A673 (cell line): ENCODE data around the gene SLC25A43. TPM values are rescaled to one million over a fixed set of nuclear protein-coding genes. Genes with fewer than 3 reads are reported as not detected.

Experiments
- BruUV-seq: library from RNA; stranded (reverse); fragments of 400-500 nt; replicated peaks from 2 replicates; lab custom pipeline; 2021; lab: Mats Ljungman, UMichigan
- CTCF ChIA-PET: fragments of 300-600 bp; sonication (Branson Sonifier 250); formaldehyde crosslinking; loops from one replicate; lab custom pipeline; 2022; ENCODE audit warnings: antibody characterized with exemption; lab: Charles Lee
- POLR2A ChIA-PET: fragments of 300-600 bp; sonication (Branson Sonifier 250); formaldehyde crosslinking; loops from one replicate; lab custom pipeline; 2022; ENCODE audit warnings: antibody characterized with exemption; ENCODE audit not compliant: low non-redundant PET; lab: Charles Lee
- DNase-seq: peaks from one replicate; pipeline ENCODE4 v3.0.0-alpha.2; 2015; ENCODE audit warnings: low spot score
- H3K27ac ChIP-seq: fragments of 200-600 bp; sonication (generic); 2 replicates; pipeline ENCODE4 v1.5.1; 2016; ENCODE audit warnings: mixed run types, low read depth, mild to moderate bottlenecking, mixed read lengths, antibody characterized with exemption, low read length; ENCODE audit not compliant: poor library complexity, severe bottlenecking
- H3K27me3 ChIP-seq: fragments of 200-600 bp; sonication (generic); replicated peaks from 2 replicates; pipeline ENCODE4 v1.6.1; 2017; ENCODE audit warnings: mixed run types, low read depth, mild to moderate bottlenecking, mixed read lengths, antibody characterized with exemption, low read length; ENCODE audit not compliant: insufficient read depth, poor library complexity
- H3K36me3 ChIP-seq: fragments of 200-600 bp; sonication (generic); 2 replicates; pipeline ENCODE4 v1.6.1; 2016; ENCODE audit warnings: mixed run types, mild to moderate bottlenecking, mixed read lengths, antibody characterized with exemption, low read length; ENCODE audit not compliant: insufficient read depth, poor library complexity, severe bottlenecking
- H3K4me1 ChIP-seq: fragments of 200-600 bp; sonication (generic); 2 replicates; pipeline ENCODE4 v1.6.1; 2017; ENCODE audit warnings: mixed run types, mild to moderate bottlenecking, mixed read lengths, antibody characterized with exemption, low read length; ENCODE audit not compliant: insufficient read depth, poor library complexity, severe bottlenecking
- H3K4me3 ChIP-seq: fragments of 200-600 bp; sonication (generic); 2 replicates; pipeline ENCODE4 v1.5.1; 2016; ENCODE audit warnings: low read depth, mixed run types, mild to moderate bottlenecking, mixed read lengths, low read length; ENCODE audit not compliant: poor library complexity, severe bottlenecking
- H3K9me3 ChIP-seq: fragments of 200-600 bp; sonication (generic); 2 replicates; pipeline ENCODE4 v1.6.1; 2016; ENCODE audit warnings: mixed run types, low read depth, mild to moderate bottlenecking, mixed read lengths, antibody characterized with exemption, low read length; ENCODE audit not compliant: poor library complexity, severe bottlenecking
- EZH2 ChIP-seq: fragments of 200-600 bp; sonication (generic); IDR thresholded peaks from 2 replicates; pipeline ENCODE4 v1.6.1; 2017; ENCODE audit warnings: borderline replicate concordance, low read depth, mild to moderate bottlenecking, mixed read lengths, antibody characterized with exemption, low read length; ENCODE audit not compliant: poor library complexity, severe bottlenecking
- intact Hi-C: fragments of 100-400 bp; cut with micrococcal nuclease; formaldehyde crosslinking; loops from one replicate; pipeline ENCODE4 v1.10.0; 2022; ENCODE audit not compliant: unreplicated experiment
- total RNA-seq: library from RNA; stranded (reverse); gene quantifications from 2 replicates; pipeline ENCODE4 v1.2.3, GENCODE V29; 2021
- TF ChIP-seq, protein P1 (sequence below): fragments of 300-800, 200-600 bp; sonication (generic); conservative IDR thresholded peaks from 2 replicates; pipeline ENCODE4 v1.5.1; 2017; ENCODE audit warnings: low read depth, mild to moderate bottlenecking, antibody characterized with exemption, low read length, moderate library complexity, mixed read lengths

Gene SLC25A43
- total RNA-seq, 1 experiment from 2014 or later = 0.34 TPM

DNA sequence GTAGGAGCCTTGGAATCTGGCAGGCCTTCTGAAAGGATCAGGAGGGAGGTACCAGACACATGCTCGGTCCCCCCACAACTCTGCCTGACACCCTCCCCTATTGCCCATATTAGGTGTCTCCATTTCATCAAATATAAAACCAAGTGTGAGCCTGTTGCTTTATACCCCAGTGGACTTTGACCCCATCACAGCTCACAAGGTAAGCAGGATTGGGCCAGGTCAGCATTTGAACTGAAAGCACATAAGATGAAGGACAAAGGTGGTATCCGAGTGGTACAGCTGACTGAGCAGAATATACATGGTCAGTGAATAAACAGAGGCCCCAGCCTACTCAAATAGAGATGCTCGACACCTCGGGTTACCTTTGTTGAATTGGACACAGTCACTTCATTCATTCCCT, 20.0 kb downstream of the SLC25A43 start:
- no TSS peak for BruUV-seq
- Histone ChIP-seq H3K27ac (no peak overlapping the region), H3K9me3 (no peaks in the 10 kb centered on the region), H3K36me3 (no peaks in the 10 kb centered on the region), H3K27me3 (no peaks in the 10 kb centered on the region), H3K4me3 (no peak overlapping the region), H3K4me1 (no peaks in the 10 kb centered on the region)
- ChIA-PET CTCF (no interaction called here), POLR2A (no interaction called here)
- no peak for DNase-seq
- TF ChIP-seq, protein P1, sequence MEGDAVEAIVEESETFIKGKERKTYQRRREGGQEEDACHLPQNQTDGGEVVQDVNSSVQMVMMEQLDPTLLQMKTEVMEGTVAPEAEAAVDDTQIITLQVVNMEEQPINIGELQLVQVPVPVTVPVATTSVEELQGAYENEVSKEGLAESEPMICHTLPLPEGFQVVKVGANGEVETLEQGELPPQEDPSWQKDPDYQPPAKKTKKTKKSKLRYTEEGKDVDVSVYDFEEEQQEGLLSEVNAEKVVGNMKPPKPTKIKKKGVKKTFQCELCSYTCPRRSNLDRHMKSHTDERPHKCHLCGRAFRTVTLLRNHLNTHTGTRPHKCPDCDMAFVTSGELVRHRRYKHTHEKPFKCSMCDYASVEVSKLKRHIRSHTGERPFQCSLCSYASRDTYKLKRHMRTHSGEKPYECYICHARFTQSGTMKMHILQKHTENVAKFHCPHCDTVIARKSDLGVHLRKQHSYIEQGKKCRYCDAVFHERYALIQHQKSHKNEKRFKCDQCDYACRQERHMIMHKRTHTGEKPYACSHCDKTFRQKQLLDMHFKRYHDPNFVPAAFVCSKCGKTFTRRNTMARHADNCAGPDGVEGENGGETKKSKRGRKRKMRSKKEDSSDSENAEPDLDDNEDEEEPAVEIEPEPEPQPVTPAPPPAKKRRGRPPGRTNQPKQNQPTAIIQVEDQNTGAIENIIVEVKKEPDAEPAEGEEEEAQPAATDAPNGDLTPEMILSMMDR = no peak
- TF ChIP-seq EZH2 = no peak
- intact Hi-C loops = no loop called here

DNA sequence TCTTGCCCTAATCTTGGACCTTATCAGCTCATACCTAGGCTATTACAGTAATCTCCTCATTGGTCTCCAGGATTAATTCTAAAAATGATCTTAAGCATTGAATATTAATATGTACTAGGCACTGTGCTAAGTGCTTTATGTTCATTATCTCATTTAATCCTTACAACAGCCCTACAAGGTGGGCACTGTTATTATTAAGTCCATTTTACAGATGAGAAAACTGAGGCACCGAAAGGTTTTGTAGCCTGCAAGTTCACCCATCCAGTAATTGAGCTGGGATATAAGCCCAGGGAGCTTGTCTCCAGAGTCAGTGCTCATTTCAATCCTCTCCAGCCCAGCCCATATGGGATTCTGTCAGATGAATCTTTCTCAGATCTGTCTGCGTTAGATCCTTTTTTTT, 20.8 kb downstream of the SLC25A43 start:
- no TSS peak for BruUV-seq
- CTCF ChIA-PET = no interaction called here
- H3K27me3 ChIP-seq = no peaks in the 10 kb centered on the region
- no peaks in the 10 kb centered on the region for H3K9me3 ChIP-seq
- no peaks in the 10 kb centered on the region for H3K4me1 ChIP-seq
- POLR2A ChIA-PET = no interaction called here
- H3K36me3 ChIP-seq = no peaks in the 10 kb centered on the region
- intact Hi-C loops = no loop called here
- H3K4me3 ChIP-seq = no peak overlapping the region
- no peak for DNase-seq
- no peak overlapping the region for H3K27ac ChIP-seq
- TF ChIP-seq, protein P1 = no peak
- TF ChIP-seq EZH2 = no peak

DNA sequence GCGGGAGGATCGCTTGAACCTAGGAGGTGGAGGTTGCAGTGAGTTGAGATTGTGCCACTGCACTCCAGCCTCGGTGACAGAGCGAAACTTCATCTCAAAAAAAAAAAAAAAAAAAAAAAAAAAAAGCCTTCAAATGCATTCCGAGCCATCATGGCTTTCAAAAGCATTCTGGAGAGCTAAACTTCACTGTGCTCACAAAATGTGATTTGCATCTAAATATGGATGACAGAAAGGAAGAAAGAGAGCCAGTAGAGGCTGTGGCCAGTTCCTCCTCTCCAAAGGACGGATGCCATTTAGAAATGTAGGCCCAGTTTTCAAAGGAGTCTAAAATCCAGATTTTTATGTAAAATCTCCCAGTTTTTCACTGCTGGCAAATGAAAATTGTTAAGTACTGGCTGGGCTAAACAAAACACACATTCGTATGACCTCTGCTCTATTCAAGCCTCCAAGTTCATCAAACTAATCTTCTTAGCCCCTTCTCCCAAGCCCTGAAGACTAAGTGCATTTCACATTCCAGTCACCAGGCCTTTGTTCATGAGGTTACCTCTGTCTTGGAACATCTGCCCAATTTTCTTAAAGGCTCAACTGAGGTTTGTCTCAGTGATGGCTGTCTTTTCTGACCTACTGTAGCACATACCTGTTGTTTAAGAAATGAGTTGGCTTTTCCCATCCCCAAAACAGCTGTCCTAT, 22.0 kb downstream of the SLC25A43 start:
- no peak overlapping the region for H3K27ac ChIP-seq
- H3K9me3 ChIP-seq = no peaks in the 10 kb centered on the region
- H3K36me3 ChIP-seq = no peaks in the 10 kb centered on the region
- H3K27me3 ChIP-seq = no peaks in the 10 kb centered on the region
- TF ChIP-seq EZH2 = no peak
- TF ChIP-seq, protein P1 = no peak
- POLR2A ChIA-PET = no interaction called here
- no peak overlapping the region for H3K4me3 ChIP-seq
- H3K4me1 ChIP-seq = no peaks in the 10 kb centered on the region
- CTCF ChIA-PET = no interaction called here
- intact Hi-C loops = no loop called here
- no TSS peak for BruUV-seq
- no peak for DNase-seq
